HCT116 (cell line): Measurements from ENCODE around the gene SEMA4C. TPM values are rescaled to one million over a fixed set of nuclear protein-coding genes. Genes with fewer than 3 reads are reported as not detected.

Experiments
- ATAC-seq: fragments of 200-7000 bp; cut with Tn5 transposase; 2 replicates; pipeline ENCODE4 v1.9.1; 2020; ENCODE audit warnings: mild to moderate bottlenecking, moderate library complexity
- BruUV-seq: library from RNA; stranded (reverse); fragments of 400-500 nt; replicated peaks from 2 replicates; lab custom pipeline; 2021; lab: Mats Ljungman, UMichigan
- CTCF ChIA-PET: fragments of 300-600 bp; sonication (Branson Sonifier 250); formaldehyde crosslinking; loops from one replicate; lab custom pipeline; 2021; ENCODE audit warnings: antibody characterized with exemption; lab: Charles Lee
- POLR2A ChIA-PET: fragments of 300-600, 350-600 bp; sonication (Branson Sonifier 250); formaldehyde crosslinking; loops from one replicate; lab custom pipeline; 2021; ENCODE audit warnings: antibody characterized with exemption; lab: Charles Lee
- RAD21 ChIA-PET, 2 experiments: fragments of 300-600 bp; sonication (Branson Sonifier 250); formaldehyde crosslinking; loops; one replicate each; lab custom pipeline; 2023; ENCODE audit warnings: low total read pairs in 2 of 2; ENCODE audit not compliant: uncharacterized antibody in 2 of 2, unreplicated experiment in 2 of 2, low non-redundant PET in 1 of 2; lab: Charles Lee
- DNase-seq: peaks from one replicate; pipeline ENCODE4 v3.0.0-alpha.2; 2010; ENCODE audit warnings: low read depth, low spot score
- H2AFZ ChIP-seq: fragments of 200-600 bp; shearing (Covaris generic), sonication (generic); 2 replicates; pipeline ENCODE4 v1.6.1; 2017; ENCODE audit warnings: low read depth, mixed run types, mixed read lengths, antibody characterized with exemption, low read length; ENCODE audit not compliant: poor library complexity, severe bottlenecking
- H3K27ac ChIP-seq: 2 replicates; pipeline ENCODE4 v1.5.1; 2012; ENCODE audit warnings: low read depth, low read length
- H3K27me3 ChIP-seq: fragments of 200-600 bp; sonication (generic); 2 replicates; pipeline ENCODE4 v1.6.1; 2016; ENCODE audit warnings: mixed run types, low read length, mixed read lengths; ENCODE audit not compliant: insufficient read depth
- H3K36me3 ChIP-seq, 2 experiments: fragments of 200-500 bp in 1 of 2; fragments of 200-600 bp in 1 of 2; sonication (Bioruptor generic) in 1 of 2; sonication (generic) in 1 of 2; 2 replicates each; pipeline versions ENCODE4 v1.5.1 to v1.6.1; 2014 to 2016; ENCODE audit warnings: low read length in 2 of 2, inconsistent platforms in 1 of 2, mixed read lengths in 1 of 2, mixed run types in 1 of 2; ENCODE audit not compliant: insufficient read depth in 2 of 2, control insufficient read depth in 1 of 2
- H3K4me1 ChIP-seq, 2 experiments: fragments of 200-600 bp in 1 of 2; sonication (generic) in 1 of 2; 2 replicates each; pipeline versions ENCODE4 v1.5.1 to v1.6.1; 2012 to 2017; ENCODE audit warnings: low read length in 2 of 2, inconsistent platforms in 1 of 2, mild to moderate bottlenecking in 1 of 2, mixed read lengths in 1 of 2, mixed run types in 1 of 2, moderate library complexity in 1 of 2; ENCODE audit not compliant: insufficient read depth in 2 of 2, control insufficient read depth in 1 of 2
- H3K4me2 ChIP-seq: fragments of 200-600 bp; sonication (generic); 2 replicates; pipeline ENCODE4 v1.6.1; 2017; ENCODE audit warnings: mixed run types, low read length, mixed read lengths
- H3K4me3 ChIP-seq, 2 experiments: fragments of 200-600 bp in 1 of 2; sonication (generic) in 1 of 2; replicated peaks in 1 of 2; 2 replicates each; pipeline ENCODE4 v1.5.1; 2011 to 2016; ENCODE audit warnings: low read length in 2 of 2, control low read depth in 1 of 2, low read depth in 1 of 2, mild to moderate bottlenecking in 1 of 2, mixed read lengths in 1 of 2, mixed run types in 1 of 2
- H3K79me2 ChIP-seq: fragments of 200-600 bp; sonication (generic); 2 replicates; pipeline ENCODE4 v1.6.1; 2017; ENCODE audit warnings: mild to moderate bottlenecking, mixed run types, low read length, moderate library complexity, mixed read lengths; ENCODE audit not compliant: insufficient read depth
- H3K9ac ChIP-seq: fragments of 200-600 bp; sonication (generic); 2 replicates; pipeline ENCODE4 v1.6.1; 2016; ENCODE audit warnings: low read length, mixed read lengths
- H3K9me2 ChIP-seq: fragments of 200-600 bp; sonication (generic), shearing (Covaris generic); 2 replicates; pipeline ENCODE4 v1.6.1; 2017; ENCODE audit warnings: mixed run types, mild to moderate bottlenecking, moderate library complexity; ENCODE audit not compliant: insufficient read depth
- H3K9me3 ChIP-seq, 2 experiments: fragments of 200-500 bp in 1 of 2; fragments of 200-600 bp in 1 of 2; sonication (Bioruptor generic) in 1 of 2; sonication (generic) in 1 of 2; 2 replicates each; pipeline ENCODE4 v1.6.1; 2014 to 2017; ENCODE audit warnings: low read length in 2 of 2, mixed read lengths in 2 of 2, inconsistent platforms in 1 of 2, low read depth in 1 of 2, mild to moderate bottlenecking in 1 of 2, mixed run types in 1 of 2, moderate library complexity in 1 of 2; ENCODE audit not compliant: control insufficient read depth in 1 of 2, insufficient read depth in 1 of 2
- H4K20me1 ChIP-seq: fragments of 200-600 bp; sonication (generic), shearing (Covaris generic); 2 replicates; pipeline ENCODE4 v1.6.1; 2017; ENCODE audit warnings: mixed run types, mild to moderate bottlenecking, moderate library complexity; ENCODE audit not compliant: insufficient read depth
- CEBPB ChIP-seq: IDR thresholded peaks from 2 replicates; pipeline ENCODE4 v1.6.1; 2012; ENCODE audit warnings: low read depth
- ELF1 ChIP-seq: IDR thresholded peaks from 2 replicates; pipeline ENCODE4 v1.6.1; 2012; ENCODE audit warnings: low read depth, borderline replicate concordance
- EZH2 ChIP-seq: fragments of 200-600 bp; sonication (generic); IDR thresholded peaks from 2 replicates; pipeline ENCODE4 v1.6.1; 2017; ENCODE audit warnings: antibody characterized with exemption, mixed run types
- EZH2phosphoT487 ChIP-seq: fragments of 200-600 bp; IDR thresholded peaks from 2 replicates; pipeline ENCODE4 v1.6.1; 2018; ENCODE audit warnings: antibody characterized with exemption, borderline replicate concordance
- FOSL1 ChIP-seq: IDR thresholded peaks from 2 replicates; pipeline ENCODE4 v1.6.1; 2012; ENCODE audit warnings: low read depth
- JUND ChIP-seq: IDR thresholded peaks from 2 replicates; pipeline ENCODE4 v1.6.1; 2012
- POLR2A ChIP-seq: IDR thresholded peaks from 2 replicates; pipeline ENCODE4 v1.7.0; 2011; ENCODE audit warnings: borderline replicate concordance; ENCODE audit not compliant: insufficient read depth, insufficient read length; ENCODE audit errors: extremely low read depth
- POLR2AphosphoS5 ChIP-seq: IDR thresholded peaks from 2 replicates; pipeline ENCODE4 v1.6.1; 2011; ENCODE audit warnings: mild to moderate bottlenecking, low read depth, low read length, moderate library complexity
- SIN3A ChIP-seq: IDR thresholded peaks from 2 replicates; pipeline ENCODE4 v1.6.1; 2012; ENCODE audit warnings: low read depth
- SP1 ChIP-seq: IDR thresholded peaks from 2 replicates; pipeline ENCODE4 v1.6.1; 2012; ENCODE audit warnings: low read depth
- TCF7L2 ChIP-seq: IDR thresholded peaks from 2 replicates; pipeline ENCODE4 v1.7.0; 2011; ENCODE audit warnings: borderline replicate concordance, inconsistent platforms; ENCODE audit not compliant: insufficient read depth, insufficient read length; ENCODE audit errors: extremely low read depth
- ZFX ChIP-seq: fragments of 450-650 bp; IDR thresholded peaks from 2 replicates; pipeline ENCODE4 v1.6.1; 2017
- ZNF274 ChIP-seq: fragments of 200-500 bp; sonication (Bioruptor generic); IDR thresholded peaks from 2 replicates; pipeline ENCODE4 v1.6.1; 2014; ENCODE audit warnings: mild to moderate bottlenecking, low read depth, low read length, inconsistent platforms
- intact Hi-C: fragments of 100-400 bp; cut with micrococcal nuclease; formaldehyde crosslinking; loops from 2 replicates; pipeline ENCODE4 v1.10.0; 2022
- total RNA-seq: library from RNA; stranded (reverse); gene quantifications from one replicate; pipeline ENCODE4 v1.2.1, GENCODE V29; 2021; ENCODE audit not compliant: unreplicated experiment
- TF ChIP-seq, protein P1 (sequence below): IDR thresholded peaks from 2 replicates; pipeline ENCODE4 v1.6.1; 2012
- TF ChIP-seq, protein P2 (sequence below), 3 experiments: fragments of 200-600 bp in 1 of 3; sonication (generic) in 1 of 3; IDR thresholded peaks in 2 of 3; conservative IDR thresholded peaks in 1 of 3; 2 replicates each; pipeline ENCODE4 v1.5.1; 2012 to 2017; ENCODE audit warnings: low read depth in 2 of 3, low read length in 2 of 3, antibody characterized with exemption in 1 of 3, borderline replicate concordance in 1 of 3, control low read depth in 1 of 3, mild to moderate bottlenecking in 1 of 3, mixed read lengths in 1 of 3, mixed run types in 1 of 3, moderate library complexity in 1 of 3; ENCODE audit not compliant: insufficient read depth in 1 of 3
- TF ChIP-seq, protein P3 (sequence below): IDR thresholded peaks from 2 replicates; pipeline ENCODE4 v1.6.1; 2011; ENCODE audit warnings: mild to moderate bottlenecking, low read length, moderate library complexity; ENCODE audit not compliant: insufficient replicate concordance; ENCODE audit errors: extremely low read depth

Gene SEMA4C
- total RNA-seq, 1 experiment from 2014 or later: 25.4 TPM

DNA sequence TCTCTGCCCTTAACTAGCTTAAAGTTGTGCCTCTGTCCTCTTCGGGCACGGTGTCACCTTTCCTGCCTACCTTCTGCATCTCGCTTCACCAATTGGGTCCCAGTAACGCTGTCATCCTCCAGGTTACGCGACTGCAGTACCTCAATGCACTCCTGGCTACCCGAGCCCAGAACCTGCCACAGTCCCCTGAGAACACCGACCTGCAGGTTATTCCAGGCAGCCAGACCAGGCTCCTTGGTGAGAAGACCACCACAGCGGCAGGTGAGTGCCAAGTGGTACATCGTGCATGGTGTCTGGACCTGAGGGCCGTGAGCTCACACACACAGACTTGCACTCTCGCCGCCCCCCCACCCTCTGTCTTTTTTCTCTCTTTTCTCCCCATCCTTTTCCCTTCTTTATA is 41.0 kb downstream of the SEMA4C start:
- peaks cover 34 to 35% of the 10 kb centered on the region in 2 experiments; a peak in 3 of 4 replicates for H3K36me3 ChIP-seq
- TF ChIP-seq EZH2: no peak
- TF ChIP-seq SIN3A: no peak
- TF ChIP-seq TCF7L2: no peak
- TF ChIP-seq POLR2AphosphoS5: no peak
- TF ChIP-seq POLR2A: no peak
- TF ChIP-seq ZNF274: no peak
- no peak for TF ChIP-seq CEBPB
- no peak for TF ChIP-seq SP1
- TF ChIP-seq, protein P1, sequence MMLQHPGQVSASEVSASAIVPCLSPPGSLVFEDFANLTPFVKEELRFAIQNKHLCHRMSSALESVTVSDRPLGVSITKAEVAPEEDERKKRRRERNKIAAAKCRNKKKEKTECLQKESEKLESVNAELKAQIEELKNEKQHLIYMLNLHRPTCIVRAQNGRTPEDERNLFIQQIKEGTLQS: no peak
- TF ChIP-seq ZFX: no peak
- H3K9me3 ChIP-seq: no peaks in the 10 kb centered on the region
- H3K27ac ChIP-seq: no peak overlapping the region
- intact Hi-C loops: no loop called here
- H3K4me1 ChIP-seq: peaks cover 0 to 12% of the 10 kb centered on the region in 2 experiments; a peak in 2 of 4 replicates
- H3K4me2 ChIP-seq: no peak overlapping the region
- ChIA-PET RAD21 (no interaction called here), POLR2A (interaction anchor here (0.7 kb wide), 1 partner anchor 69 kb away, joined by 3 read pairs; no protein-coding TSS in a partner anchor), CTCF (no interaction called here)
- H3K27me3 ChIP-seq: no peaks in the 10 kb centered on the region
- H3K9me2 ChIP-seq: no peaks in the 10 kb centered on the region
- H2AFZ ChIP-seq: no peak overlapping the region
- no peak overlapping the region for H3K9ac ChIP-seq
- BruUV-seq: no TSS peak
- no peak overlapping the region for H3K4me3 ChIP-seq
- H3K79me2 ChIP-seq: peaks cover 9% of the 10 kb centered on the region; the same call in 1 of the 2 replicates
- DNase-seq (no peak), ATAC-seq (no peak)
- no peaks in the 10 kb centered on the region for H4K20me1 ChIP-seq

DNA sequence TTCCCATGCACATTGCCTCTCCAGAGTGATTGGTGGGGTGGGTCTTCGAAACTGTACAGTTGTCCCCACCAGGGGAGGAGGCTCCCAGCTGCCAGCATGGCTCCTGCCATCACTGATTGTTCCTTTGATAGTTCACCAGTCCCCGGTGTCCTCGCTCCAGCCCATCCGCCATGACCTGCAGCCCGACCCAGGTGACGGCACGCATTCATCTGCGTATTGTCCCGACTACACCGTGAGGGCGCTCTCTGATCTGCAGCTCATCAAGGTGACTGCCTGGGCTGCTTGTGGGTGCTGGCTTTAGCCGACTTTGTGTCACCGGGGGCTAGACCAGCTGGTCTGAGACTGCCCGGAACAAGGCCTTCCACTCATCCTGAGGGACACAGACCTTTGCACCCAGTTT is 41.4 kb downstream of the SEMA4C start:
- RAD21 ChIA-PET: no interaction called here
- ATAC-seq: no peak
- BruUV-seq: no TSS peak

More for the DNA sequence above, 41.4 kb downstream of the SEMA4C start:
- H3K4me3 ChIP-seq: no peak overlapping the region
- intact Hi-C loops: no loop called here
- no peak overlapping the region for H3K9ac ChIP-seq
- TF ChIP-seq ELF1 (no peak), SIN3A (no peak), POLR2AphosphoS5 (no peak), ZFX (no peak), CEBPB (no peak), SP1 (no peak), POLR2A (no peak), JUND (no peak), EZH2phosphoT487 (no peak), ZNF274 (no peak), FOSL1 (no peak)
- TF ChIP-seq, protein P2, sequence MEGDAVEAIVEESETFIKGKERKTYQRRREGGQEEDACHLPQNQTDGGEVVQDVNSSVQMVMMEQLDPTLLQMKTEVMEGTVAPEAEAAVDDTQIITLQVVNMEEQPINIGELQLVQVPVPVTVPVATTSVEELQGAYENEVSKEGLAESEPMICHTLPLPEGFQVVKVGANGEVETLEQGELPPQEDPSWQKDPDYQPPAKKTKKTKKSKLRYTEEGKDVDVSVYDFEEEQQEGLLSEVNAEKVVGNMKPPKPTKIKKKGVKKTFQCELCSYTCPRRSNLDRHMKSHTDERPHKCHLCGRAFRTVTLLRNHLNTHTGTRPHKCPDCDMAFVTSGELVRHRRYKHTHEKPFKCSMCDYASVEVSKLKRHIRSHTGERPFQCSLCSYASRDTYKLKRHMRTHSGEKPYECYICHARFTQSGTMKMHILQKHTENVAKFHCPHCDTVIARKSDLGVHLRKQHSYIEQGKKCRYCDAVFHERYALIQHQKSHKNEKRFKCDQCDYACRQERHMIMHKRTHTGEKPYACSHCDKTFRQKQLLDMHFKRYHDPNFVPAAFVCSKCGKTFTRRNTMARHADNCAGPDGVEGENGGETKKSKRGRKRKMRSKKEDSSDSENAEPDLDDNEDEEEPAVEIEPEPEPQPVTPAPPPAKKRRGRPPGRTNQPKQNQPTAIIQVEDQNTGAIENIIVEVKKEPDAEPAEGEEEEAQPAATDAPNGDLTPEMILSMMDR (IDR thresholded peaks at IDR 0.05 in 2 of 3, conservative IDR thresholded peaks at IDR 0.05 in 1 of 3; ENCODE audit: borderline replicate concordance in 1 of 3, insufficient read depth in 1 of 3, low read depth in 2 of 3, low read length in 2 of 3): no peak
- TF ChIP-seq, protein P3, sequence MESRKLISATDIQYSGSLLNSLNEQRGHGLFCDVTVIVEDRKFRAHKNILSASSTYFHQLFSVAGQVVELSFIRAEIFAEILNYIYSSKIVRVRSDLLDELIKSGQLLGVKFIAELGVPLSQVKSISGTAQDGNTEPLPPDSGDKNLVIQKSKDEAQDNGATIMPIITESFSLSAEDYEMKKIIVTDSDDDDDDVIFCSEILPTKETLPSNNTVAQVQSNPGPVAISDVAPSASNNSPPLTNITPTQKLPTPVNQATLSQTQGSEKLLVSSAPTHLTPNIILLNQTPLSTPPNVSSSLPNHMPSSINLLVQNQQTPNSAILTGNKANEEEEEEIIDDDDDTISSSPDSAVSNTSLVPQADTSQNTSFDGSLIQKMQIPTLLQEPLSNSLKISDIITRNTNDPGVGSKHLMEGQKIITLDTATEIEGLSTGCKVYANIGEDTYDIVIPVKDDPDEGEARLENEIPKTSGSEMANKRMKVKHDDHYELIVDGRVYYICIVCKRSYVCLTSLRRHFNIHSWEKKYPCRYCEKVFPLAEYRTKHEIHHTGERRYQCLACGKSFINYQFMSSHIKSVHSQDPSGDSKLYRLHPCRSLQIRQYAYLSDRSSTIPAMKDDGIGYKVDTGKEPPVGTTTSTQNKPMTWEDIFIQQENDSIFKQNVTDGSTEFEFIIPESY: no peak
- TF ChIP-seq, protein P1: no peak
- ChIA-PET POLR2A (no interaction called here), CTCF (no interaction called here)
- no peak overlapping the region for H2AFZ ChIP-seq
- H3K9me2 ChIP-seq: no peaks in the 10 kb centered on the region
- no peaks in the 10 kb centered on the region for H4K20me1 ChIP-seq
- DNase-seq: no peak
- no peak overlapping the region for H3K4me2 ChIP-seq
- peaks cover 0 to 12% of the 10 kb centered on the region in 2 experiments; a peak in 2 of 4 replicates for H3K4me1 ChIP-seq
- no peak overlapping the region for H3K27ac ChIP-seq
- H3K36me3 ChIP-seq: peaks cover 31 to 32% of the 10 kb centered on the region in 2 experiments; a peak in 3 of 4 replicates
- H3K9me3 ChIP-seq: no peaks in the 10 kb centered on the region
- peaks cover 12% of the 10 kb centered on the region for H3K79me2 ChIP-seq
- H3K27me3 ChIP-seq: no peaks in the 10 kb centered on the region
